HCEC 1CT (cell line): ENCODE measurements around the gene UBR3.
"Not testable (repeated sequence)": the region's sequence is repeated elsewhere in the genome, so short reads cannot be mapped to it uniquely, and the experiment has no call there.

Experiments used
- DNase-seq: peaks from one replicate; pipeline ENCODE4 v3.0.0-alpha.2; 2017

The UBR3 gene

DNA sequence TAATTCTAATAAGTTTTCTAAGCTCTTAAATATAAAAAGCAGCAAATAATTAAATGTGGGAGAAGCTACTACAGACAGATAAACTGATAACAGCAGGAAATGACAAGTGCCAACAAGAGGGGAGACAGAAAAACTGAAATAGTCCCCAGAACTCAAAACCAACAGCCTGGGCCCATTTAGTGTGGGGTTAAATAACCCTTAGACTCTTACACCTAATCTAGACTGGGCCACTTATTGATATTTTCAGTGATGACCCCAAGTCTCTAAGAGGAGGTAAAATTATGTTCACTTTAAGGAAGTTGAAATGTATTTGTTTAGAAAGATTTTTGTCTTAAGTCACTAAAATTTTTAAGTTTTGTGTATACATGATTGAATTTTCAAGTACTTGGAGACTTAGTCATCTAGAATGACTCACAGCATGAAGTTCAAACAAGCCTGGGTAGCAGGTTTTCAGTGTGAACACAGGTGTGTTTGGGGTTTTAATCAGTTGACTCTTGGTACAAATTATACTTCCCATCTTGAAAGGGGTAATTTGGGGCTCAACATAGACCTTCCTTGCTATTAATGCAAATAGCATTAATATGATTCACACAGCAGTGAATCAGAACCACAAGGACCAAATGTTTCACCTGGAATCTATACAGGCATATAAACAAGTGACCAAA is 295.8 kb downstream of the UBR3 start:
- peak; percentile 50 for DNase-seq

DNA sequence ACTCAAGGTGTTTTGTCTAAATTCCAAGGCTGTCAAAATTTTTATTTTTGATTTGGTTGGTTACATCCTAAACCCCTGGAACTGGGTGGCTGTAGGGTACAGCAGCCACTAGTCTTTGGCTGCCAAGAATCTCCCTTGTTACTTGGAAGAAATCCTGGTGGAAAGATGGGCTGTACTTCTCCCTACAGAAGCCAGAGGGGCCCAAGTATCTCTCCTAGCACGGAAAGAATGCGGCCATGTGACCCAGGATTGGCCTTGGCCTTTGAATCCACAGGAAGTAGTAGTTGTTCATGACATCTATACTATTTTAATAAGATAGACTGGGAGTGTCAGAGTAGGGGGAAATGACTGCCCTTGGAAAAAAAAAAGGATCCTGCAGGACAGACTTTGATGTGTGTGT is 296.3 kb downstream of the UBR3 start:
- no peak for DNase-seq

DNA sequence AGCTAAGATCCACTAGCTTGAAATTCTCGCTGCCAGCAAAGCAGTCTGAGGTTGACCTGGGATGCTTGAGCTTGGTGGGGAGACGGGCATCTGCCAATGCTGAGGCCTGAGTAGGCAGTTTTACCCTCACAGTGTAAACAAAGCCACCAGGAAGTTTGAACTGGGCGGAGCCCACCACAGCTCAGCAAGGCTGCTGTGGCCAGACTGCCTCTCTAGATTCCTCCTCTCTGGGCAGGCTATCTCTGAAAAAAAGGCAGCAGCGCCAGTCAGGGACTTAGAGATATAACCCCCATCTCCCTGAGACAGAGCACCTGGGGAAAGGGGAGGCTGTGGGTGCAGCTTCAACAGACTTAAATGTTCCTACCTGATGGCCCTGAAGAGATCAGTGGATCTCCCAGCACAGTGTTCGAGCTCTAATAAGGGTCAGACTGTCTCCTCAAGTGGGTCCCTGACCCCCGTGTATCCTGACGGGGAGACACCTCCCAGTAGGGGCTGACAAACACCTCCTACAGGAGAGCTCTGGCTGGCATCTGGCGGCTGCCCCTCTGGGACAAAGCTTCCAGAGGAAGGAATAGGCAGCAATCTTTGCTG is 299.0 kb downstream of the UBR3 start:
- DNase-seq: not testable (repeated sequence)
